CD4-positive, alpha-beta T cell (primary cell): ENCODE data around the gene CSTF1. TPM values are rescaled to one million over a fixed set of nuclear protein-coding genes. Genes with fewer than 3 reads are reported as not detected.

Experiments
- ATAC-seq: fragments of 200-7000 bp; cut with Tn5 transposase; one replicate; pipeline ENCODE4 v1.10.0; 2022; ENCODE audit warnings: mild to moderate bottlenecking; ENCODE audit not compliant: poor library complexity
- CTCF ChIA-PET: fragments of 350-600 bp; sonication (Branson Sonifier 250); formaldehyde crosslinking; loops from one replicate; lab custom pipeline; 2021; ENCODE audit warnings: antibody characterized with exemption, inconsistent platforms; lab: Charles Lee
- POLR2A ChIA-PET: fragments of 350-600 bp; sonication (Branson Sonifier 250); formaldehyde crosslinking; loops from one replicate; lab custom pipeline; 2021; ENCODE audit warnings: antibody characterized with exemption, inconsistent platforms; lab: Charles Lee
- DNase-seq, 14 experiments: peaks; one replicate each; pipeline ENCODE4 v3.0.0-alpha.2; 2013 to 2020; ENCODE audit warnings: mixed read lengths in 2 of 14
- H3K27ac ChIP-seq, 2 donors: one replicate each; pipeline versions ENCODE4 v1.5.1 to v1.7.0; 2013; ENCODE audit warnings: low read length in 2 of 2, low read depth in 1 of 2, mild to moderate bottlenecking in 1 of 2
- H3K27me3 ChIP-seq, 2 experiments: 1 replicate in 1 of 2; 2 replicates in 1 of 2; pipeline versions ENCODE4 v1.6.1 to v1.7.0; 2013; ENCODE audit warnings: low read length in 2 of 2, control low read depth in 1 of 2, mild to moderate bottlenecking in 1 of 2, moderate library complexity in 1 of 2; ENCODE audit not compliant: insufficient read depth in 2 of 2, control insufficient read depth in 1 of 2
- H3K36me3 ChIP-seq: one replicate; pipeline ENCODE4 v1.6.1; 2013; ENCODE audit warnings: low read length, control low read depth; ENCODE audit not compliant: insufficient read depth
- H3K4me1 ChIP-seq: one replicate; pipeline ENCODE4 v1.6.1; 2013; ENCODE audit warnings: low read length, control low read depth; ENCODE audit not compliant: insufficient read depth
- H3K4me3 ChIP-seq: one replicate; pipeline ENCODE4 v1.5.1; 2013; ENCODE audit warnings: mild to moderate bottlenecking, low read length, moderate library complexity
- H3K9me3 ChIP-seq, 2 experiments: 1 replicate in 1 of 2; 2 replicates in 1 of 2; pipeline versions ENCODE4 v1.6.1 to v1.7.0; 2013; ENCODE audit warnings: low read length in 2 of 2, mild to moderate bottlenecking in 2 of 2, control low read depth in 1 of 2, moderate library complexity in 1 of 2; ENCODE audit not compliant: control insufficient read depth in 1 of 2, insufficient read depth in 1 of 2
- H3K27ac Mint-ChIP-seq: one replicate; pipeline ENCODE4 v1.8.0; 2020; ENCODE audit warnings: mixed read lengths
- H3K27me3 Mint-ChIP-seq: one replicate; pipeline ENCODE4 v1.8.0; 2021; ENCODE audit warnings: mixed read lengths
- H3K36me3 Mint-ChIP-seq: one replicate; pipeline ENCODE4 v1.8.0; 2021; ENCODE audit warnings: low read depth, mixed read lengths
- H3K4me1 Mint-ChIP-seq: one replicate; pipeline ENCODE4 v1.8.0; 2021; ENCODE audit warnings: low read depth, mixed read lengths
- H3K4me3 Mint-ChIP-seq: one replicate; pipeline ENCODE4 v1.8.0; 2020; ENCODE audit warnings: mild to moderate bottlenecking, mixed read lengths
- H3K9me3 Mint-ChIP-seq: one replicate; pipeline ENCODE4 v1.8.0; 2020; ENCODE audit warnings: mixed read lengths
- CTCF ChIP-seq: fragments of 200-600 bp; IDR thresholded peaks from one replicate; pipeline ENCODE4 v1.8.0; 2022; ENCODE audit warnings: antibody characterized with exemption, mild to moderate bottlenecking
- intact Hi-C, 2 experiments: fragments of 100-400 bp; cut with DNase I in 1 of 2; cut with micrococcal nuclease in 1 of 2; formaldehyde crosslinking; loops; one replicate each; pipeline versions ENCODE4 v1.15.1 to v1.9.0; 2023 to 2025; cut with DNase I, micrococcal nuclease
- total RNA-seq, 174 experiments: library from RNA in 2 of 174; stranded (reverse) in 2 of 174; gene quantifications; one replicate each; pipeline ENCODE4 v1.2.3 and lab custom pipeline; 2021 to 2026

CSTF1 gene
- total RNA-seq, 2 experiments from 2014 or later, result 20.7 to 21.8 TPM

GRCh38 chr20:56348746-56349145 lies 43.7 kb upstream of the CSTF1 start:
- ChIA-PET POLR2A (no interaction called here), CTCF (no interaction called here)
- Histone ChIP-seq H3K36me3 (no peaks in the 10 kb centered on the region), H3K27me3 (peaks cover 14 to 17% of the 10 kb centered on the region in 2 experiments), H3K9me3 (no peaks in the 10 kb centered on the region), H3K4me1 (peaks cover 5% of the 10 kb centered on the region), H3K27ac (no peak overlapping the region), H3K4me3 (no peak overlapping the region)
- H3K9me3 Mint-ChIP-seq, result no peaks in the 10 kb centered on the region
- no peak for ATAC-seq
- no peaks in the 10 kb centered on the region for H3K36me3 Mint-ChIP-seq
- TF ChIP-seq CTCF, result no peak
- no peak overlapping the region for H3K27ac Mint-ChIP-seq
- H3K4me1 Mint-ChIP-seq, result peaks cover 5% of the 10 kb centered on the region
- no peak overlapping the region for H3K4me3 Mint-ChIP-seq
- intact Hi-C loops, result loop anchor here in 1 of 2 experiments (5.0 kb wide), 1 partner anchor 1666 kb away; no protein-coding TSS in a partner anchor
- H3K27me3 Mint-ChIP-seq, result peaks cover 48% of the 10 kb centered on the region
- no peak for DNase-seq

DNA sequence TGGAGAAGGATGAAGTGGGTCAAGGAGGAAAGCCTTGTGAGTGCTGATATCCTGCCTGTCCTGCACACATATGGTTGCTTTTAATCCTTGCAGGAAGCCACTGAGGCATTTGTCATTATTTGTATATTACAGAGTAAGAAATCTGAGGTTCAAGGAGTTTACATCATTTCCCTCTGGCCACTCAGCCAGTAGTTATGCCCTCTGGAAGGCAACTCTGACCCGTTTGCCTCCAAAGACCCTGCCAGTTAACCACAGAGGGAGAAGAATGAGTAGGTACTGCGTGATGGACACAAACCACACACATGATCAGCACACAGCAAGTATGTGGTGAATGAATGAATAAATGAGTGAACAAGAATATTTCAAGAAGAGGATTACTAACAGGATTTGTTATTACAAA lies 41.6 kb upstream of the CSTF1 start:
- Histone ChIP-seq H3K4me3 (no peak overlapping the region), H3K27me3 (peaks cover 4 to 5% of the 10 kb centered on the region in 2 experiments), H3K27ac (no peak overlapping the region), H3K36me3 (no peaks in the 10 kb centered on the region), H3K4me1 (no peaks in the 10 kb centered on the region), H3K9me3 (no peaks in the 10 kb centered on the region)
- DNase-seq (no peak), ATAC-seq (no peak)
- H3K9me3 Mint-ChIP-seq, result no peaks in the 10 kb centered on the region
- no peak for TF ChIP-seq CTCF
- H3K27me3 Mint-ChIP-seq, result peaks cover 28% of the 10 kb centered on the region
- peaks cover 5% of the 10 kb centered on the region for H3K4me1 Mint-ChIP-seq
- ChIA-PET POLR2A (no interaction called here), CTCF (no interaction called here)
- no peak overlapping the region for H3K27ac Mint-ChIP-seq
- no peaks in the 10 kb centered on the region for H3K36me3 Mint-ChIP-seq
- H3K4me3 Mint-ChIP-seq, result no peak overlapping the region
- intact Hi-C loops, result no loop called here

GRCh38 chr20:56352345-56353055 lies 39.9 kb upstream of the CSTF1 start:
- no peaks in the 10 kb centered on the region for H3K9me3 ChIP-seq
- ATAC-seq (no peak), DNase-seq (no peak)
- no peak overlapping the region for H3K27ac ChIP-seq
- Mint-ChIP-seq H3K4me3 (no peak overlapping the region), H3K27me3 (peaks cover 21% of the 10 kb centered on the region), H3K36me3 (no peaks in the 10 kb centered on the region), H3K27ac (no peak overlapping the region), H3K4me1 (peaks cover 5% of the 10 kb centered on the region), H3K9me3 (no peaks in the 10 kb centered on the region)
- no peaks in the 10 kb centered on the region for H3K27me3 ChIP-seq
- no peaks in the 10 kb centered on the region for H3K36me3 ChIP-seq
- TF ChIP-seq CTCF, result no peak
- ChIA-PET POLR2A (no interaction called here), CTCF (no interaction called here)
- H3K4me3 ChIP-seq, result no peak overlapping the region
- no peaks in the 10 kb centered on the region for H3K4me1 ChIP-seq
- intact Hi-C loops, result no loop called here
